ENCODE measurements around the gene LARP4. TPM values are rescaled to one million over a fixed set of nuclear protein-coding genes. Genes with fewer than 3 reads are reported as not detected.

Gene LARP4
- total RNA-seq, 2 donors from 2014 or later = 22.3 to 33.8 TPM

GRCh38 chr12:50529345-50529744 is 128.7 kb downstream of the LARP4 start:
- Mint-ChIP-seq H3K27me3 (no peaks in the 10 kb centered on the region), H3K4me3 (no peak overlapping the region)
- ATAC-seq = no peak

More at GRCh38 chr12:50529345-50529744, 128.7 kb downstream of the LARP4 start:
- Mint-ChIP-seq H3K36me3 (ENCODE audit: low read depth) (peaks cover 3% of the 10 kb centered on the region), H3K27ac (no peak overlapping the region), H3K4me1 (peaks cover 20% of the 10 kb centered on the region)
- no peaks in the 10 kb centered on the region for H3K9me3 ChIP-seq (ENCODE audit: control insufficient read depth, low read length, poor library complexity, severe bottlenecking)
- DNase-seq = no peak

Other genes starting within 250 kb of the LARP4 start
- 10 to 100 TPM; 51.6 to 57.8 TPM for gene CERS5, start 233.5 kb upstream of the LARP4 start, total RNA-seq
- 10 to 100 TPM; 10.2 to 11.6 TPM for gene LIMA1, start 117.4 kb upstream of the LARP4 start, total RNA-seq
- not detected for gene FAM186A, start 4.3 kb upstream of the LARP4 start, total RNA-seq
- 10 to 100 TPM; 22.8 to 31.0 TPM for gene DIP2B, start 104.1 kb downstream of the LARP4 start, total RNA-seq

Measured in T-helper 17 cell (primary cell).